GM21526 (cell line): ENCODE measurements around the gene SCG2.
"Not testable (repeated sequence)": the region's sequence is repeated elsewhere in the genome, so short reads cannot be mapped to it uniquely, and the experiment has no call there.

Experiments used
- ATAC-seq: cut with Tn5 transposase; IDR thresholded peaks from one replicate; pipeline ENCODE4 v1.9.1; 2021; ENCODE audit warnings: moderate library complexity; ENCODE audit not compliant: unreplicated experiment, low FRiP score

SCG2 gene

DNA sequence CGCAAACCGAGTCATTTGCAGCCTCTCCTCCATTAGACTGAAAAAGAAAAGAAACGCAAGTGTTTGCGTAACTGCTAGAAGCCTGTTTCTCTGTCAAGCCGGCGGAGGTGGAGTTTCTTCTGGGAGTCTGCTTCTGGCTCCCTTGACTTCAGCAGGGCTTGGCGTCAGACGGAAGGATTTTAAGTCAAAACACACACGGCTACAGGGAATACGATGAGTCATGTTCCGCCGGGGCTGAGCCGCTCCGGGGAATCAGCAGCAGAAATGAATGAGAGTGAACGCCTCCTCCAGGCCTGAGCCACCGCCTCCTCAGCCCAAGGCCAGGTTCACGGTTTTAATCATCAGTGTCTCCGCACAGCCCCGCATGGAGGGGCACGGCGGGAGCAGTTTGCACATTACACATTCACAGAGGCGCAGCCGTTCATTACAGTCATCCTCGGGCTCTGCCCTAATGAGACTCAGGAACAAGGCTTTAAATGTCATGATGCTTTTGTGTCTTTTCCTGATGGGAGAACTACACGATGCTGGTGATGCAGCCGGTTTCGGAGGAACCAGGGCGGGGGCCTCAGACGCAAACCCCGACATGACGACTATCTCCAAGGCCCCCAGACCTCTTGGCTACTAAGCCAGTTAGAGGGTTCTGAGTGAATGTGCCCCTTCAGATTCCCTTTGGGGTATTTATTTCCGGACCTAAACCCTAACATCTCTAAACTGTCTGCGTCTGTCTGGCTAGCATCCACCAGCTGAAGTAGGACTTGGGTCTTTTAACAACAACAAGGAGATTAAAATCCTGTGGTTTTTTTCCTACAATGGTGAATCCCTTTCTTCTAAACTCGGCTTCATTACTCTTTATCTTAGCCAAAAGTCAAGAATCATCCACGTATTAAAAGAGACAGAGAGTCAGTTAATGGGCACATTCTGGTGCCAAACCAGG, 11.1 kb upstream of the SCG2 start:
- no peak for ATAC-seq

DNA sequence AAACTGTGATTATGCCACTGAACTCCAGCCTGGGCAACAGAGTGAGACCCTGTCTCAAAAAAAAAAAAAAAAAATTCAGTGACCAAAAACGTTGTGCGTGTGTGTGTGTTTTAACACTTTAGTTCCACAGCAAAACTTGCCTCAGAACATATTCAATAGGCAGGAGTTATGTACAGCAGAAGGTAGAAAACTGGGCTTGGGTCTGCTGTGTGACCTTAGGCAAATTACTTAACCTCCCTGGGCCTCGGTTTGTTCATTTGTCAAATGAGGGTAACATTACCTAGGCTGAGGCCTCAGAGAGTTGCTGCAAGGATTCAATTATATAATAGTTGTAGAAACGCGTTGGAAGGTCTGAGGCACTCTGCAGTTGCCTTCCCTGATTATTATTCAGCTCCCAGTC, 10.3 kb upstream of the SCG2 start:
- no peak for ATAC-seq

DNA sequence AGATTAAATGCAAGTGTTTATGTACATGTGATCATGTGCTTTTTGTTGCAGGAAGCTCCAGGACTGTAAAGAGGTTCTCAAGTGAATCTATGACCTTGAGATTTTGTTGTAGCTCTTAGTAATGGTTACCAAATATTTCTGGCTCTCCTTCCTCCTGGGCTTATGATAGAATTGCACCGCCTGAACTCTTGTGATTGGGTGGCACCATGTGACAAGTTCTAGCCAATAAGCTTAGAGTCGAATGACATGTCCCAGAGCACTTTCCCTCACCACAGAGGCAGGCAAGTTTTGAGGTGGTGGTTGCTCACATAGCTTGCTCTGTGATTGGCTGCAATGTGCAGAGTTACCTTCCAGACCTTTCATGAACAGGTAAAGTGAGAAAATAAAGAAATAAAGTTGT, 8.9 kb upstream of the SCG2 start:
- ATAC-seq, result no peak

DNA sequence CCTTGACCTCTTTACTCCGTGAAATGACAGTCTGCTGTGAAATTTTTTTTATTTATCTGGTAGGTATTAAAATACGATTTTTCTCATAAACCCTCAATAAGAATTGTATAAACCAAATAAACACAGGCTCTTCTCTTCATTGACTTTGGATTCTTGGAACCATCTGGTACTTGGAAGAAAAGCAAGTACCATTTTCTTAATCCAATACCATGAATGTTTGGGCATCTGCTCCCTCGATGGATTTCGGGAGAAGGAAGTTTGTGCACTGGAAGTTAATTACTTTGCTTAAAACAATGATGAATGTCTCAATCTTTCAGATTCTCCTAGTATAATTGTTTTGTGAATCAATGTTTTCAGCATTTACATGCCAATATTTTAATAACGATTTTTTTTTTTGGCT, 5.3 kb upstream of the SCG2 start:
- no peak for ATAC-seq

DNA sequence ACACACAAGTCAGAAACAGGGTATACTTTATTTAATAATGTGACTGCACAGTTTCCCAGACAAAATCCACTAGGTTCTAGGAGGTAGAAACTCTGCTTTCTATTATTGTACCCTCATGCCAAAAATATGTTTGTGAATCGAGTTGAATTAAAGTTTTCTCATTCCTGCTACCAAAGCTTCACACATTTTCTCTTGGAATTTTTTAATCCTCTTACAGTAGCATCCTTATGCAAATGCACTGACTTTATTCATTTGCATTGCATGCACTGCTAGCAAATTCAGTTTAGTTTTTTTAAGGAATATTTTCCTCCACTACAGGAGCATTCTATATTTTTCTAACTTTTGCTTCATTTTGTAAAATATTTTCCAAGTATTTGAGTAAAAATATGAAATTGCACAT, 4.8 kb upstream of the SCG2 start:
- no peak for ATAC-seq

DNA sequence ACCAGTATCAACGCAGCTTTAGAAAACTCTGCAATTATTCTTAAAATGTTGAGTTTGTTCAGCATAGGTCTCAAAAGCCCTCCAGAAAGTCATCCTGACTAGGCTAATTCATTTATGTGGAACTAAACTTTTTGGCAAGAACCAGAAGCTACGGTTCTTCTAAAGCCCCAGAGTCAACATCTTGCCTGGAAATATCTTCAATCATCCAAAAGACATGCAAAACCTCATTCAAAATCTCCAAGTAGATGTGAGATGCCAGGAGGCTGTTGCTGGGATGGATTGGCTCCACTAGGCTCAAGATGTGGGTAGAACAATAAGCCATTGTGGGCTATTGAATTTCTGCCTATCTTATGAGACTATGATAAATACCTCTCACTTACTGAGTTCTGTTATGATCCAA, 2.1 kb upstream of the SCG2 start:
- no peak for ATAC-seq

DNA sequence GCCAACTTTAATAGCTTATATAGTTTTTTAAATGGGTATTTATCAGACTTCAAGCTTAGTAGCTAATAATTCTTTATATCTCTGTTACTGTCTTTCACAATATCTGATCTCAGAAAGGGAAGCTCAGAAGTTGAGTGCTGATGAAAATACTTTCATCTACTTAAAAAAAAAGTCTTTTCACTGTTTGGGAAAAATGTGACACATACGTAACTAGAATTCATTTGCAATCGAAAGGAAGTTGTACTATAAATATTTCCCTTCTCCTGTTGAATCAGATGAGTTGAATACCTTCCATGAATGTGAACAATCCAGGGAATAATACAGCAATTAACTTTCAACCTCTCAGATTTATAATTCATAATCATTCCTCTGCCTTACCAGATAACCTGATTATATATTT, 811 bp upstream of the SCG2 start:
- no peak for ATAC-seq

DNA sequence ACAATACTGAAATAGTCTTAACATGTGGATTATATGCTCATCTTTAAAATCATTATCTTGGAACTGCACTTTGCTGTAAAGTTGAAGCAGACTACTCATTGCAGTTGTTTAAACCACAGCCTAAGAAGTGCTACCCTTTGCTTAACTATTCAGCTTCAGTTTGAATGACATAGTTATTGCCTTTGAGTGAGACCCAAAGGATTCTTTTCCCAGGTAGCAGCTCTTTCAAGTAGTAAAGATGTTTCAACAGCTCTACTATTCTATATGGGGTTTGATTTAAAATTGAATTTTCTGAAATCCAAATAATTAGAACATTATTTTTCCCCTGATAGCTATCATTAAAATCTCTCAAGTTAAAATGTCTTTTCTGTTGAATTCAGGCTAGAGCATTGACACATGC, 1.1 kb downstream of the SCG2 start:
- ATAC-seq, result no peak

DNA sequence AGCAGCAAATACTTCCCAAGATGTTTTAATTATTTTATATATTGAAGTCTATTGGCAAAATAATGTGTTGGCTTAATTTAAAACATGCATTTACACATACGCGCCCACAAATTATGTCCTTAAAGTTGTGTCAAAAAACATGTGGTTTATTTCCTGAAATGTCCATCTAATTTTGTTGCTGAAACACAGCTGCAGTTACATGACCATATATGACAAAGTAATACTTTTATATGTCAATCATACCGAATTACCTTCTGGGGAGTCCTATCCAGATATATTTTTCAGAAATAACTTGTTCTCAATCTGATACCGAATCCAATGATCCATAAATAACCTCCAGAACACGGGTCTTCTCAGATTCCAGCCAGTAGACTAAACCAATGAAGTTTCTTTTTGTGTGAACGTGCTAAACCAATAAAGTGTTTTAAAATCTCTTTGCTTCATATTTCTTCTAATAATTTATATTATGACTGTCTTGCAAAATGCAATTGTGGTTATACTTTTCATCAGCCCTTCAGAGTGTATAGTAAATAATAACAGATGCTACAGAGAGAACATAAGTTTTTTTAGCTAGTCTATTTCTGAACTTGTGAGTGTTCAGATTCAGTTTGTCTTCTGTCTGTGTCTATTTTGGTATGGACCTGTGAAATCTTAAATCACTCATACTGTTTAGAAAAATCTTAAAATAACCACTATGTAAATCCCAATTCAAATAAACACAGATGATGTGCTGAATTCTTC, 2.4 kb downstream of the SCG2 start:
- no peak for ATAC-seq

DNA sequence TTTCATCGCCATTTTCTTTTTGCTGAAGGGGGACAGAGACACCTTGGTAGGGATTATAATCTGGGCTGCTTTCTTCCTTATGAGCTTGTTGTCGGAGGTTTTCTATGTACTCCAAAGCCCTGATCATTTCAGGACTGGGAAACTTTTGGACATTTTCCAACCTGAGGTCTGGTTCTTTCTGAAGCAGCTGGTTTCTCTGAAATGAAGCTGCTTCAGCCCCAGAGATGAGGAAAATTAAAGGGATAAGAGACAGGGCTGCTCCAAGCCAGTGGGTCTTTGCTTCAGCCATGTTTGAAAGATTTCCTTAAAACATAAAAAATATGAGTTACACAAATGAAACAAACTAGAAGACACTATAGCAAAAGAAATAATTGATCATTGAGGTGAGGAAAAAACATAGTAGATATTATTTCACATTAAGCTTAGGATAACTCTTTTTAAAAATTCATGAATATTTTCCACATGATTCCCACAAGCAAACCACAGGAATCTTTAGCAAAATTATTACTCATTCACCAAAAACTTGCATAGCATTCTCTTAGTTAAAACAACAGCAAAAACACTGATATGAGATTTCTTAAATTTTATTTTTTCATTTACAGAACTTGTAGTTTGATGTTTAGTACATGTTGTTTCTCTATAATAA, 3.0 kb downstream of the SCG2 start:
- ATAC-seq, result no peak

DNA sequence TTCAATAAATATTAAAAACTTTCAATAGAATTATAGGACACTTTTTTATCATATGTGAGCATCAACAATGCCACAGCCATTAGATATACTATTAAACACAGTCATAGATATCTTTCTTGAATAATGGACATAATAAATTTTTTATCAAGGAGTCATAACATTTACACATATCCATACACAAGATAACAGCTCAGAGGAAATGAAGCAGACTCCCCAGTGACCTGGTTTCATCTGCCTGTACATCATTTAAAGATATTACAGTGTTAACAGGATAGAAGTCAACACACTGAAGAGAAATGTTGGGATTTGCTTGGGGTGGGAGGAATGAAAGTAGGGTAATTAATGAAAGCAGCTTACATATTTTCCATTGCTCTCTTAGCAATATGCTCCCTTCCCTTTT, 5.1 kb downstream of the SCG2 start:
- no peak for ATAC-seq

DNA sequence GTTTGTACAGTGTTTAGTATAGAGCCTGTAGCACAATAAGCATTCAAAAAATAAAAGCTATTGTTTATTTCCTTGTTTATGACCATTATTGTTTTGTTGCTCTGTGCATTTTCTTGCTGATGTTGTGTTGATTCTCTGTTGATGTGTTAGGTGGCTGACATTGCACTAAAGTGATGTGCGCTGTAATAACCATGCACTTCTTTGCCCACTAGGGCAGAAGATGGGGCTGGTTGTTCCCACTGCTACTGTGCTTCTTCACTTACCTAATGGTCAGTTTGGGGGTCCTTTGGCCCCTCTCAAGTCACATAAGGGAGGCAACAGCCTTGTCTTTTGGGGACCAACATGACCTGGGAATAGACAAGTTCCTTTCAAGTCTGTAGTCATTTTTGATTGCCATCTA, 6.0 kb downstream of the SCG2 start:
- no peak for ATAC-seq

DNA sequence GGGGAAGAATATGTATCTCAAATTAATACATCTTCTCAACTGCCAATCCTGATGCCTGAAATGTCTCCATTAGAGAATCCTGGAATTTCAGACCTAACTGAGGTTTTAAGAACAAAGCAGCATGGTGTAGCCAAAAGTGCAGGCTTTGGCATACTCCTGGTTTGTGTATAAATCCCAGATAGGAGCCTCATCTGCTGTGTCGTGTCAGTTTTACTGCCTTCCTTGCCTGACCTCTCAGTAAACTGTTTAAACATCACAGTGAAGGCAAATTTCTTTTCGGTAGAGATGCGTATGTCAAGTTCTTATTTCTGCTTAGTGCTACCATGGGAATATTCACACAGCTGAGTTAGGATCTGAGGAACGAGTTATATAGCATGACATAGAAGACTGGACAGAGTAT, 7.3 kb downstream of the SCG2 start:
- no peak for ATAC-seq

DNA sequence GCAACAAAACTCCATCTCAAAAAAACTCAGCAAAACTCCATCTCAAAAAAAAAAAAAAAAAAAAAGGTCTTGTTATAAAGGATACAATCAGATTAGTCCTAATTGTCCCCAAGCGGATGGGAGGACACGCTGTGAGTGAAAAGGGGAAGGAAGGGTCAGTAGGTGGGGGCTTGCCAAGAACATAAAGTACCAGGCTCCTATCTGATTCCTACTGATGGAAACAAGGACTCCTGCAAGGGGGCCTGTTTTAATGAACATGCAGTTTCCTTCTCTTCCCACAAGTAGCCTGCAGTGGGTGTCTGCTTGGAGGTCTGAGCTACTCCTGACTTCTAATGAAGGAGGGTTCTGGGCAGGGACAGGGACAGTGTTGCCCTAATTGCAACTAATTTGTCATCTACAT, 7.9 kb downstream of the SCG2 start:
- ATAC-seq, result no peak

DNA sequence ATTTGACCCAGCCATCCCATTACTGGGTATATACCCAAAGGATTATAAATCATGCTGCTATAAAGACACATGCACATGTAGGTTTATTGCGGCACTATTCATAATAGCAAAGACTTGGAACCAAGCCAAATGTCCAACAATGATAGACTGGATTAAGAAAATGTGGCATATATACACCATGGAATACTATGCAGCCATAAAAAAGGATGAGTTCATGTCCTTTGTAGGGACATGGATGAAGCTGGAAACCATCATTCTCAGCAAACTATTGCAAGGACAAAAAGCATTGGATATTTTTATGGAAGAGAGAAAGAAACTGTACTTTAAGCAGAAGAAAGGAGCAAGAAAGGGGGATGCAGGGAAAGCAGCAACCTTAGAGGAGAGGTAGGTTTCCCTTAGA, 9.5 kb downstream of the SCG2 start:
- not testable (repeated sequence) for ATAC-seq

DNA sequence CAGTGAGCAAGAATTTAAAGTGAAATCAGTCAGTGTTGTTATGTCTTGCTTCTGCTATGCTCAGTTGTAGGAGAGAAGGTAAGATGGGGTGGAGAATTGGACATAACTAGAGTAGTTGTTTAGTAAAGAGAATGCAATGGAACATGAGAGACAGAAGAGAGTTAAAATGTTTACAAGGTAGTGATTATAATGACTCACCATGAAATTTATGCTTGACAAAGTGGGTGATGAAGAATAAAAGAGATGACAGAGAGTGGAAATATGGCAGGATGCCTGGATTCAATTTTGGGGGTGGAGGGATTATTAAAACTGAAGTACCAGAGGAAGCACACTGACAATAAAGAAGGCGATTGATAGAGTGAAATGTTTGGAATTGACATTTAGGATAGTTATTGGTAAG, 10.6 kb downstream of the SCG2 start:
- no peak for ATAC-seq

DNA sequence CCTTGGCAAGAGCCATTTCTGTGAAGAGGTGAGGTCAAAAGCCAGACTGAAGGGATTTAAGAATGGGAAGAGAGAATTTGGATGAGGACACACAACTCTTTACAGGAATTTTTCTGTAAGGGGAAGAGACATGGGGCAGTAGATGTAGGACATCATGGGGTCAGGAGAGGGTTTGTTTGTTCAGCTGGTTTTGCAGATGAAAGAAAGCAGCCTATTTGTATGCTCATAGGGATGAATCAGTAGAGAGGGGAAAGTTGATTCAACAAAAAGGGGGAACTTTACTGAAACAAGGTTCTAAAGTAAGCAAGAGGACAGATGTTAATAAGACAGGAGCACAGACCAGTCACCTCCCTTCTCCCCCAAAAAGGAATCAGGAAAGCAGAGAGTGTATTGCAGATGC, 11.2 kb downstream of the SCG2 start:
- ATAC-seq, result no peak

DNA sequence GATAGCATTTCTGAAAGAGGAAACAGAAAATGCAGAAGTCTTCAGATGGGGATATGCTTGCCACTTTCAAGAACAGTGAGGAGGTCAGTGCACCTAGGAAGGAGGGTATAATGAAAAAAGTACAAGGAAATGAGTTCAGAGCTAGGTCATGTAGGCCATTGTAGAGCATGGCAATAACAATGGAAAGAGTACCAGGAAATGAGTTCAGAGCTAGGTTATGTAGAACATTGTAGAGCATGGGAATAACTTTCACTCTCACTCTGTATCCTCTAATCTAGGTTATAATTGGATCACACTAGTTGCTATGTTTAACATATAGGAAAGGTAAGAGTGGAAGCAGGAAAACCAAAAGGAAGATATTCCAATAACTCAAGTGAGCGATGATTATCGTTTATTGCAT, 12.3 kb downstream of the SCG2 start:
- no peak for ATAC-seq

DNA sequence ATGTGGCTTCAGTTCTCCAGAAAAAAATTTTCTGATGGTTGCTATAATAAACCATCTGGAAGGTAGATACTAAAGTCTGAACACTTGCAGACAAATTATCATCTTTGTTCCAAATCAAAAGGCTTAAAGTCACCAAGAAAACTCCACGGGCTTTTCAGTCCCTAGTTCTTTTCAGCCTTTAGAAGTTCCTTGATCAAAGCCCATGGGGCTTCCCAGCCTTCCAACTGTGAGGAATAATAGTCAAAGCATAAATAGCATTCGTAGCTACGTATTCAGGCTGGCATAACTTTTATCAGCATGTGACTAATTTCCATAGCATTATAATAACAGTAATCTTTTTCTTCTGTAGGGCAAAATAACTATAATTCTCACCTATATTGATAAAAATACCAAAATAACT, 13.9 kb downstream of the SCG2 start:
- ATAC-seq, result no peak

DNA sequence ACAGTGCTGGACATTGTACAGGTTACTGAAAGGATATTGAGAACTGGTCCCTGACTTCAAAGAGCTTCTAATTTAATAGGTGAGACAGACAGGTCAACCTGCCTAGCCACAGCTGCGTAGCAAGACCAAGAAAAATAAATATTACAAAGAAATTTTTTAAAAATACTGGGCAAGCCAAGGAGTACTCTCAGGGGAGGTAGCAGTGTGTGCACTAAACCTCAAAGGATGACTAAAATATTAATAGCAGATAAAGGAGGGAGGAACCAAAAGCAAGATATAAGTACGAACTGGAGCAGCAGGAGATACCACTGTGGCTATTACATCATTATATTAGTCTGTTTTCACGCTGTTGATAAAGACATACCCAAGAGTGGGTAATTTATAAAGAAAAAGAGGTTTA, 14.9 kb downstream of the SCG2 start:
- no peak for ATAC-seq

DNA sequence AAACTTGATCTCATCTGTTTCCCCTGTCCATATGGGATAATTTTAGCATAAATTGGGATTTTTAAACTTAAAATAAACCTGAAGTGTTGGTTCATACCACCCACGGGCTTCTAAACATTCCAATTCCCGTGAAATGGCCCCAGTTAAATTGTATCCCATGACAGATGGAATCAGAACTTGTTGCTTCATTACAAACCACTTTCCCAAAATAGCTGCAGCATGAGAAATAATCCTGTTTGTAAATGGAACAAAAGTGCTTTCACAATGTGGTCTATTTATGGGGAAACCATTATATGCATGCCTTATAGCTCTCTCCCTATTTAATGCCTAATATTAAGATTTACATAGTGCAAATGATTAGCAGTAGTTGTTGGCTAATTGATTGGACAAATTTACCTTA, 15.9 kb downstream of the SCG2 start:
- ATAC-seq, result no peak

DNA sequence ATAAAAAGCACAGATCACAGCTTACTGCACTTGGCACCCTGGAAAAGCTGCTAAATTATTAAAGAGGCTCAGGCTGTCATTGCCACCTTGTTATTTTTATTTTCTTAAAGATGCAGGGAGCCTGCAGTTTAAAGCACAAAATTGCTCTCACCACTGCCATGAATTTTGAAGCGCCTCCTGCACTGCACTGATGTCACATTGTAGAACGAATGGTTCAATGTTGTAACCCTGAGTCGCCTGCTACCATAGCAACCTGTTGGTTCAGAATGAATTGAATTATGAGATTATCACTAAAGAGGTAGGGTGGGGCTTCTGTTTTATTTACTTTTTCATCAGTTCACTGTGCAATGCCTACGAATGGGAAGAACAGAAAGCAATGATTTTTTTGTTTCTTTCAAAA, 16.5 kb downstream of the SCG2 start:
- no peak for ATAC-seq
